Measurements from ENCODE around the gene RBM44.

DNA sequence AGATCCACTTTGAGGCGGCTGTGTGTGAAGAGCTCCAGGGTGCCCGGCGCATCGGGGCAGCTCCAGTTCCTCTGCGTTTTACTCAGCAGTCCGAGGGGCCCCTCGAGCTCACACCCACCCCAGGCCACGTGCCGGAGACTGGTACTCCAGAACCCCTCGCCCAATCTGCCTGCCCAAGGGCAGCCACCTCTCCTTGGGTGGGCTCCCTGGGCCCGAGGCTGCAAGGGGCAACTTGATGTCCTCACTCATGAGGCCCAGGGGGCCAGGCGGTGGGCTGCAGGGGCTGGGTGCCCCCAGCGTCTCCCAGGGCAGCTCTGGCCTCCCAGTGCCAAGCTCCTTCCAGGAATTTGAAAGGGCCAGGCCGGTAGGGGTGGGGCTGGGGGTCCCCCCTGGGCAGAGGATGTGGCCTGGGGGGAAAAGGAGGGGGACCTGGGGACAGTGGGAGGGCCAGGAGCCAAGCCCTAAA lies 77.5 kb downstream of the RBM44 start:
- TF ChIP-seq, protein P1, sequence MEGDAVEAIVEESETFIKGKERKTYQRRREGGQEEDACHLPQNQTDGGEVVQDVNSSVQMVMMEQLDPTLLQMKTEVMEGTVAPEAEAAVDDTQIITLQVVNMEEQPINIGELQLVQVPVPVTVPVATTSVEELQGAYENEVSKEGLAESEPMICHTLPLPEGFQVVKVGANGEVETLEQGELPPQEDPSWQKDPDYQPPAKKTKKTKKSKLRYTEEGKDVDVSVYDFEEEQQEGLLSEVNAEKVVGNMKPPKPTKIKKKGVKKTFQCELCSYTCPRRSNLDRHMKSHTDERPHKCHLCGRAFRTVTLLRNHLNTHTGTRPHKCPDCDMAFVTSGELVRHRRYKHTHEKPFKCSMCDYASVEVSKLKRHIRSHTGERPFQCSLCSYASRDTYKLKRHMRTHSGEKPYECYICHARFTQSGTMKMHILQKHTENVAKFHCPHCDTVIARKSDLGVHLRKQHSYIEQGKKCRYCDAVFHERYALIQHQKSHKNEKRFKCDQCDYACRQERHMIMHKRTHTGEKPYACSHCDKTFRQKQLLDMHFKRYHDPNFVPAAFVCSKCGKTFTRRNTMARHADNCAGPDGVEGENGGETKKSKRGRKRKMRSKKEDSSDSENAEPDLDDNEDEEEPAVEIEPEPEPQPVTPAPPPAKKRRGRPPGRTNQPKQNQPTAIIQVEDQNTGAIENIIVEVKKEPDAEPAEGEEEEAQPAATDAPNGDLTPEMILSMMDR (IDR thresholded peaks at IDR 0.05; ENCODE audit: low read depth, low read length): no peak
- no peak for TF ChIP-seq POLR2A (IDR thresholded peaks at IDR 0.05; ENCODE audit: extremely low read depth, insufficient read length)

Measured in NB4 (cell line).